Left renal cortex interstitium (tissue), 4 donors: Measurements from ENCODE around the gene COL26A1. TPM values are rescaled to one million over a fixed set of nuclear protein-coding genes. Genes with fewer than 3 reads are reported as not detected.
"Not testable (repeated sequence)": the region's sequence is repeated elsewhere in the genome, so short reads cannot be mapped to it uniquely, and the experiment has no call there.

Source experiments
- DNase-seq, 4 donors: peaks; one replicate each; pipeline ENCODE4 v3.0.0-alpha.2; 2013; ENCODE audit warnings: low read depth in 4 of 4, low spot score in 2 of 4, missing footprints in 1 of 4
- polyA plus RNA-seq, 4 donors: library from polyadenylated mRNA; unstranded; fragments of 120-200 nt; gene quantifications; one replicate each; pipeline ENCODE4 v1.2.1, GENCODE V29; 2013; ENCODE audit not compliant: insufficient read length in 4 of 4

COL26A1 gene
- polyA plus RNA-seq, 4 donors, result 23.1 to 36.3 (median 29.9) TPM

DNA sequence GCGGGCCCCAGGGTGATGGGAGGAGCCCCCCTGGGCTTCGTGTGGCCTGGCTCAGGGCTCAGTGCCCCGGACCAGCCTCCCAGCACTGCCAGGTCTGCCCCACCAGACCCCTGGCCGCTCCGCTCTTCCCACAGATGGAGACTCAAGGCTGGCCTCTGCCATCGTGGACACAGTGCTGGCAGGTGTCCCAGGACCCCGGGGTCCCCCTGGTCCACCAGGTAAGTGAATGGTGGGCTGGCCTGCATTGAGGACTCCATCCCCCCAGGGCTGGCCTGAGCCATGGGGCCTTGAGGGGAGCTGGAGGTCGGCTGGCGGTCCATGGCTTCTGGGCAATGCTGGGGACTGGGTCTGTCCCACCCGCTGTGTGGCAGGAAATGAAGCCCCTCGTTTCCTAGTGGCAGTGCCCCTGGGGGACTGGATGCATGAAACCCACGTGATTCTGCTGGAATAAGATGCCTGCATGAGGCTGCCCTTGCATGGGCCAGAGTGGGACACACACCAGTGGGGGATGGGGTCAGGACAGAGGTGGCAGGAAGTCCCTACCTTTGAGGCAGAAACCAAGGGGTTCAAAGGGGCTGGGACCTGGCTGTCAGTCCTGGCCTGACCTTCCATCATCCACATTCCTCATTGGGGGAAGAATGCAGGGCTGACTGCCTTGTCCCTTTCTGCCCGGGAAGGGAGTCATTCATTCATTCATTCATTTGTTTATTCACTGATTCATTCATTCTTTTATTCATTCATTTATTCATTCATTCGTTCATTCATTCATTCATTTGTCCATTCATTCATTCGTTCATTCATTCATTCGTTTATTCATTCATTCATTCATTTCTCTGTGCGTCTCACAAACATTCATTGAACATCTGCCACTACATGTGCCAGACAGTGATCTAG is 184.6 kb downstream of the COL26A1 start:
- no peak for DNase-seq

DNA sequence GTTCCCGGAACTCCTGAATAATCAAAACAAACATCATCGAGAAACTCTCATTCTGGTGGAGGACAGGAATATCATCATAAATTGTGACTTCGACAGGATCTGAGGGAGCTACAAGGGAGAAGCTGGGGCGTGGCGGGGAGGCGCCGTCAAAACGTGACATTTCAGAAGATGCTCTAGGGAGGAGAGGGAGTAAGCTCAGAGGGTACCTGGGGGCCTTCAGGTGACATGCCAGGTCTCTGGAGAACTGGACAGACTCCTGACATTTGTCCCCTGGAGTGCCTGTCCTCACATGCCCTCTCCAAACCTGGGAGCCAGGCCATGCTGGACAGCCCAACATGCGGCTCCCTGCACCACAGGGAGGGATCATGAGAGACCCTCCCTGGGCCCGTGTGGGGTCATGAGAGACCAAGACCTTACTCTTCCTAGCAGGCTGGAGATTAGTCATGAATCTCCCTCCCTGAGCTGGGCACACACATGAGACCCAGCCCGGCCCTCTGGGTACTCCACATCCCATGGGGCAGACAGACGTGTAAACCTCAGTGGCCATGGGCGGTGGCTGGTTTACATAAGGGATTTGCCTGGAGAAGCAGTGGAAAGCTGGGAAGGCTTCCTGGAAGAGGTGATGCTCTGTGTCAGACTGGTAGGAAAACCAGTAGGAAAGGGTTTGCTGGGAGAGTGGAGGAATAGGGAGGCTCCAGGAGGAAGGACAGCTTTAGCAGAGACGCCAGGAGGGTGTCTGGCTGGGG is 185.4 kb downstream of the COL26A1 start:
- no peak for DNase-seq

DNA sequence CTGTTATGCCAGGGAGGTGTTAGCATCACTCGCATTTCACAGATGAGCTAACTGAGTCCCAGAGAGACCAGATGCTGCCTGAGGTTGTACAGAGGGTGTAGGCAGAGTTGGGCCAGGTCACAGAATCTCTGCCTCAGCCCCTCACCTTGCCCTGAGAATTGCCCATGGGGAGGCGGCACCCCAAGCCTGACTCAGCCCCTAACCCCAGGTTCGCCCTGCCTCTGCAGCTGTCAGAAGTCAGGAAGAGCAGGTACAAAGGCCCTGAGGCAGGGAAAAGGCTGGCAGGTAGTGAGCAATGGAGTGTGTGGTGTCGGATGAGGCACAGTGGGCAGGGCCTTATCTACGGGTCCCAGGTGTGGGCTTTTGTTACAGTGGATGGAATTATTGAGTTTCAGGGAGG is 187.1 kb downstream of the COL26A1 start:
- DNase-seq, result no peak

DNA sequence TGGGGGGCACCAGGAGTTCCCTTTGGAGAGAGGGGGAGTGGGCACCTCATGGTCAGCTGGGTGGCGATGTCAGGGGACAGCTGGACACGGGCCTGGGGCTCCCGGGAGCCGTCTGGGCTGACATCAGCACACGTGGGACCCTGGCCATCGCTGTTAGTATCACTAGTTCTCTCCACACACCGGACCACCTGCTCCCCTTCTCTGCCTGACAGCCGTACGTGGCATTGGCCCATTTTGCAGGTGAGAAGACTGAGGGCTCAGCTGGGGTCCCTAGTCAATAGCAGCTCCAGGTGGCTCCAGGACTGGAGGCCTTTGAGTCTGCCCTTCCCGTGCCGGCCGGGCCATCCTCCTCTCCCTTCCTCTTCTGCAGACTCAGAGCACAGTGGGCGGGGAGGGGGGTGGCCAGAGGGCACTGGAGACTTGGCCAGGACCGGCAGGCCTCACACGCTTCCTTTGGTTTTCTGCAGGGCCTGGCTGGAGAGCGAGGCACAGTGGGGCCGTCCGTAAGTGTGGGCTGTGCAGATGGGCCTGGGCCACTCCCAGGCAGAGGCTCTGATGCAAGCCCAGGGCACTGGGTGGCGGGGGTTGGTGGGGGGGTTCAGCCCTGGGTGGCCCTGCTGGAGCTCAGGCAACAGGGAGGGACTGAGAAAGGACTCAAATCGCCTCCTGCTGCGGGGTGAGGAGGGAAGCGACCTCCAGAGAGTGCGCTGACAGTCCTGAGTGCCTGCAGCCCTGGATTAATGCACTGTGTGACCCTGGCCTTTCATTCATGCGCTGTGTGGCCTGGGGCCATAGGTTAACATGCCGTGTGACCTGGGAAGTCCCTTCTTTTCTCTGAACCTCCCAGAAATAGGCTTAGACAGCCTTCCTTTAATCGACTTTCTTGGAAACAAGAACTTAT is 188.2 kb downstream of the COL26A1 start:
- no peak for DNase-seq

DNA sequence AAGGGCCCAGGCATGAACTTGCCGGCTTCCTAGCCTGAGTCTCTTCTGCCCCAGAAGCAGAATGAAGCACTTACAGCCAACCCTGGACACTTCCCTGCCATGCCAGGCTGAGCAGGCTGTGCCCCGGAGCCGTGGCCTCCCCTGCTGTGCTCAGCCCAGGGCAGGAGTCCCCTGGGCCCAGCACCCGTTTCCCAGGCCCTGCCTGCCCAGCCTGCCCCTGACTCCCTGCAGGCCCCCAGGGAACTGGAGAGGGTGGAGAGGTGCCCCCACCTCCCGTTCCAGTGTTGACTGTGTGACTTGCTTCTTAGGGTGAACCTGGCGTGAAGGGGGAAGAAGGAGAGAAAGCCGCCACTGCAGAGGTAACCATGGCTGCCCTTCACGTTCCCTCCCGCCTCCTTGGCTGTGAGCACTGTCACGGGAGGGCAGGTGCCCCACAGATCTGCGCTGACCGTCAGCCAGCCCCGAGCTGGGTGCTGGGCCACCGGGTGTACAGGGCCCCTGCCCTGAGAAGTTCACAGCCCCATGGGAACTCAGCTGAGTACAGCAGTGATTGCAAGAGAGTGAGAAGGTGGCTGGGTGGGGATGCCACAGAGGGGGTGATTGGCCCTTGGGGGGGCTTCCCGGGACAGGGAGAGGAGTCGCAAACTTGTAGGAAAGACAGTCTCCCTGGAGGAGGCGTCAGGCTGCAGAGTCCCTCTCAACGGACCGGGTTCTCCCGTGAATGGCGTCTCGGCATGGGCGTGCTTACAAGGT is 190.5 kb downstream of the COL26A1 start:
- no peak for DNase-seq

DNA sequence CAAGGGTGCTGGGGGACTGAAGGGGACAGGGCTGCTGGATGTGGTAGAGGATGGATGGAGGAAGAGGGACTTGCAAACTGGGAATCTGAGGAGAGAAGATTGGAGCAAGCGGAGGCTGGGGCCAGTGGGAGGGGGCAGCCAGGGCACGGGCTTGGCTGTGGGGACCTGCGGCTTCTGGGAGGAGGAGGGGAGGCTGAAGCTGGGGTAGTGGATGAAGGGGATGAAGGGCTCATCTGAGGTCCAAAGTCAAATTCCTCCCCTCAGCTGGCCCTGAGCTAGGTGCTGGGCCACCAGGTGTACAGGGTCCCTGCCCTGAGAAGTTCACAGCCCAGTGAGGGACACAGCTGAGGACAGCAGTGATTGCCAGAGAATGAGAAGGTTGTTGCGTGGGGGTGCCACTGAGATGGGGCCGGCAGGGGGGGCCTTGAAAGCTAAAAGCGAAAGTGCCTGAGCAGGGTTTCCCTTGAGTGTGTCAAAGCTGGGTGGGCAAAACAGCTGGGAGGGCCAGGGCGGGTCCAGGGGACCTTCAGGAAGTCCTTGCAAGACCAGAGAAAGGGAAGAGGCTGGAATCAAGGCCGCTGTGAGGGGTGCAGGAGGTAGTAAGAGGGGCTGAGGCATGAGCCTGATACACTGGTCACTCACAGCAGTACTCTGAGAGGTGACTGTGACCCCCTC is 191.2 kb downstream of the COL26A1 start:
- no peak for DNase-seq

DNA sequence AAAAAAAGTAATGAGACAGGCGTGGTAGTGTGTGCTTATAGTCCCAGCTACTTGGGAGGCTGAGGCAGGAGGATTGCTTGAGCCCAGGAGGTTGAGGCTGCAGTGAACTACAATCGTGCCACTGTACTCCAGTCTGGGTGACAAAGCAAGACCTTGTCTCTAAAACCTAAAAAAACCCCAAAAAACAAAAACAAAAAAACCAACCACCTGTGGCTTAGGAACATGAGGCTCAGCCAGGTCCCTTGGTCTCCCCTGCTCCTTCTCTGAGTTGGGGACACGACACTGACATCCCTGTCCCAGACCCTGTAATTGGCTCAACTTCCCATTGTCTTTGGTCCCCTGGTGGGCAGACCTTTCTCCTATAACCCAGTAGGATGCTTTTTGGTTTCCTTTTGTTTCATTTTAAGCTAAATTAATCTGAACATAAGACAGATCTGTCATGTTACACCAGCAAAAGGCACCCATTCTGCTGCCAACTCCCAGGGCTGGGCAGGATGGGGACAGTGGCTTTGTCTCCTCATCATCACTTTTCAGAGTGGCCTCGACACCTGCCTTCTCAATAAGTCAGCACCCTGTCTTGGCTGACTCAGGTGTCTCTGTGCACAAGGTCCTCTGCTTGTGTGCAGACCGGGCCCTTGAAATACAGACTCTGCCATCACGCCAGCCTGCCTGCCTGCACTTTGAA is 192.1 kb downstream of the COL26A1 start:
- DNase-seq, result no peak

DNA sequence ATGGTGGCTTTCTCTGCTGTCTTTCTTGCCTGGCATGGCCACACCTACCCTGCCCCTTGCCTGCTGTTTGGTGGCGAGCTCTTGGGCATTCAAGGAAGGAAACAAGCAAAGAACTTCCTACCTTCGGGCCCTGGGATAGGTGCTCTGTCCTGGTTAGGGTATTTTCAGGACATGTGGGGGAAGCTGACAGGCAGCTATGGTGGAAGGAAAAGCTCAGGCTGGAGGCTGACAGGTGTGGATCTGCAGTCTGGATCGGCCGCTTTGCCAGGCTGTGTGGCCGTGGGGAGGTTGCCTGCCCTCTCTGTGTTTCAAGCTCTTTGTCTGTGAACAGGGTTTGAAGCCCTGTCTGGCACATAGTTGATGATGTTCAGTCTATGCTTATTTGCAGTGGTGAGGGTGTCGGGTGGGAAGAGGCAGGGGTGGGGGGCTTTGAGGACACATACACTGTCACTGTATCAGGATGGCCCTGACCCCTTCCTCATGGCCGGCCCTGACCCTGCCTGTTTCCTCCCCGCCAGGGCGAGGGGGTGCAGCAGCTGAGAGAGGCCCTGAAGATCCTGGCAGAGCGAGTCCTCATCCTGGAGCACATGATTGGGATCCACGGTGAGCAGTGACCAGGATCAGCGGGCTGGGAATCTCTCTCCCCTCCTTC is 192.7 kb downstream of the COL26A1 start:
- DNase-seq, result no peak

DNA sequence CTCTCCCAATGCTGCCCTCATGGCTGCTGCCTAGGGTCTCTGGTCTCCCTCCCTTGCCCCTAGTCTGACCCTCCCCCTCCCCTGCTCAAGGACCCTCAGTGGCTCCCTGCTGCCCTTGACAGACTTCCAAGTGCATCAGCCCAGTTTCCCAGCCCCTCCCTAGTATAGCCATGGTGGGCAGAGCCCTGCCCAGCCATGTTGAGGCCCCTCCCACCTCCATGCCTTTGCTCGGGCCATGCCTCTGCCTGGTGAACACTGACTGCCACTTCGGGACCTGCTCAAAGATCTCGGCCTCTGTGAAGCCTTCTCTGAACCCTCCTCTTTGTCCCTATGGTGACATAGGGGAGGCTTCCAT is 193.2 kb downstream of the COL26A1 start:
- DNase-seq, result no peak

DNA sequence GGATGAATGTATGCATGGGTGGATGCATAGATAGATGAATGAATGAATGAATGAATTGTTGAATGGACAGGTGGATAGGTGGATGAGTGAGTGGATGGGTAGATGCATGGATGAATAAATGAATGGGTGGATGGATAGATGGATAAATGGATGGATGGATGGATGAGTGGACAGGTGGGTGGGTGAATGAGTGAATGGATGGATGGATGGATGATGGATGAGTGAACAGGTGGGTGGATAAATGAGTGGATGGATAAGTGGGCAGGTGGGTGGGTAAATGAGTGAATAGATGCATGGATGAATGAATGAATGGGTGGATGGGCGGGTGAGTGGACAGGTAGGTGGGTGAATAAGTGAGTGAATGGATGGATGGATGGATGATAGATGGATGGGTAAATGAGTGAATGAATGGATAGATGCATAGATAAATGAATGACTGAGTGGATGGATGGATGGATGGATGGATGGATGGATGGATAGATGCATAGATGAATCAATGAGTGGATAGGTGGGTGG is 193.8 kb downstream of the COL26A1 start:
- no peak for DNase-seq

DNA sequence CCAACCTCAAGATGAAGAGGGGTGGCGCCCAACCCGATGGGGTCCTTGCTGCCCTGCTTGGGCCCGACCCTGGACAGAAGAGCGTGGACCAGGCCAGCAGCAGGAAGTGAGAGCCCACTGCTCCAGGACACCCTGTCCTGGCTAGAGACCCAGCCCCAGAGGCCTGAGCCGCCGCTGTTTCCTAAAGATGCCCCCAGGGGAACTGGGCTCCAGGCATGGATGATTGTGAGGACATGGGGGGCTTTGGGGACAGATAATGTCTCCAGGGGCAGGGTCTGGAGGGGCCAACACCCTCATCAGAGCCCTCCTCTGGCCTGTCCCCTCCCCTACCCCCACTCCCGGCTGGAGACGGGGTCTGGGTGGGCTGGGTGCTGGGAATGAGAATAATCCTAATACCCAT is 194.7 kb downstream of the COL26A1 start:
- no peak for DNase-seq

DNA sequence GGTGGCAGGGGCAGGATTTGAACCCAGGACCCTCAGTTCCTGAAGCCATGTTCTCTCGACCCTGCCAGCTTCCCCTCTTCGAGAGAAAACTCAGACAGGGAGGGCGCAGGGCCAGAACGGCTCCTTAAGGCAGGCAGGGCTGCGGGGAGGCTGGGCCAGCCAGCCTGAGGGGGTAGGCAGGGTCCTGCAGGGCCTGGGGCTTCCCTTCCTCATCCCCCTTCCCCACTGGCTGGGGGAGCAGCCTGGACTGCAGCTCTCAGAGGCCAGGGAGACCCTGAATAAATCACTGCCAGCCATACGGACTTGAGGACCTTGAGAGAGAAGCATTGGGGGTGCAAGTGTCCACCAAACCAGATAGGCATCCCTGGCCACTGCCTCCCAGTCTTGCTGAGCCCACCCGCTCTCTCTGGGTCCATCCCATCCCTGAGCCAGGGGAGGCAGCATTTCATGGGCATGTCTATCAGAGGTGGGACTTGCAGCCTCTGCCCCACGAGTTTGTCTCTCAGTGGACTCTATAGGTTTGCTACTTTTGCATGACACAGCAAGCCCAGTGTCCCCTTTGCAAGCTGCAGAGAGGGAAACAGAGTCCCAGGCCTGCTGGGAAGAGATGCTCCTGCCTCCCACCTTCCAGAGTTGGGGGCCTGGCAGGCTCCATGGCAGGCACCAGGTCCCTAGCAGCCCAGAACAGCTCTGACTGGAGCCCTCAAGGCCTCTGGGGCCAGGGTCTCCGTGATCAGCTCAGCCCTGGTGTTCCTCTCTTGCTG is 195.5 kb downstream of the COL26A1 start:
- no peak for DNase-seq

DNA sequence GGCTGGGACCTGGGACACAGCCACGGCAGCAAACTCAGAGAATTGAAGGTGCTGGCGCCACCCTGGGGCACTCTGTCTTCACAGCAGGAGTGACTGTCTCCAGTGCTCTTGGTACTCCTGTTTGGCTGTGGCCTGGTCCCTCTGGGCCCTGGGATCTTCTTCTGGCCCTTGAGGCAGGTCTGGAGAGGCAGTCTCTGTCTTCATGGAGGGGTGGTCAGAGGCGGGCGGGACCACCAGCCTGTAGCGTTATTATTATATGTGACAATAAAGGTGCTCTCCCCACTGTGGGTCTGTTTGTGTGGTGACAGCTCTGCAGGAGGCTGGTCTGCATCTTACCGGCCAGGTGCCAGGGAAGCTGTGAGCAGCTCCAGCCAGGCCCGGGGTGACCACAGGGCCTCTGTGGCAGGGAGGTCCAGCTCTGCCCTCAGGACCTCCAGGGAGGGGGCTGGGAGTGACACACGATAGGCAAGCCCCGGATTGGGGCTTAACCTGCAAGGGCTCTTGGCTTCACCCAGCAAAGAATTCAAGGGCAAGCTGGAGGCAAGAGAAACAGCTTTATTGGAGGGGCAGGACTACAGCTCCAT is 196.2 kb downstream of the COL26A1 start:
- no peak for DNase-seq

DNA sequence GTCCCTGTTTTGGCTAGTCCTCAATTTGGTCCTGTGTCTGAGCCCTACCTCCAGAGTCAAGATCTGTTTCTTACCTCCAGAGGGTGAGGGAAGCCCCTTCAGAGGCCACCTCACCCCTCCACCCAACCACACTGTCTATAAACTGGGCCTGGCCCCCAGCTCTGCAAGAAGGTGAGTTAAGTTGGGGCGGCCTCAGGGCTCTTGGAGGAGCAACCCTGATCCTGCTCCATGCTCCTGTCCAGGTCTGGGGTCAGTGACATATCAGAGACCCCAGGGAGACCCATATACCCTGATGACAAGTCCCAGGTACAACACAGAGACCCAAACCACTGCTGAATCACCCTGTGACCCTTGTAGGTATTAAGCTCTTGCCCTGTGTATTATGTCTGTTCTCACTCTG is 196.9 kb downstream of the COL26A1 start:
- no peak for DNase-seq

DNA sequence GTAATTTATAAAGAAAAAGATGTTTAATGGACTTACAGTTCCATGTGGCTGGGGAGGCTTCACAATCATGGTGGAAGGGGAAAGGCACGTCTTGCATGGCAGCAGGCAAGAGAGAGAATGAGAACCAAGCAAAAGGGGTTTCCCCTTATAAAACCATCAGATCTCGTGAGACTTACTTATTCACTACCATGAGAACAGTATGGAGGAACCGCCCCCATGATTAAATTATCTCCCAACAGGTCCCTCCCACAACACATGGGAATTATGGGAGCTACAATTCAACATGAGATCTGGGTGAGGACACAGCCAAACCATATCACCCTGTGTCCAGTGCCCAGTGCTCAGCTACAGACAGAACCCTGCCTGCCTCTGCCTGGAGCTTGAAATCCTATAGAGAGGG is 197.3 kb downstream of the COL26A1 start:
- DNase-seq, result not testable (repeated sequence)

DNA sequence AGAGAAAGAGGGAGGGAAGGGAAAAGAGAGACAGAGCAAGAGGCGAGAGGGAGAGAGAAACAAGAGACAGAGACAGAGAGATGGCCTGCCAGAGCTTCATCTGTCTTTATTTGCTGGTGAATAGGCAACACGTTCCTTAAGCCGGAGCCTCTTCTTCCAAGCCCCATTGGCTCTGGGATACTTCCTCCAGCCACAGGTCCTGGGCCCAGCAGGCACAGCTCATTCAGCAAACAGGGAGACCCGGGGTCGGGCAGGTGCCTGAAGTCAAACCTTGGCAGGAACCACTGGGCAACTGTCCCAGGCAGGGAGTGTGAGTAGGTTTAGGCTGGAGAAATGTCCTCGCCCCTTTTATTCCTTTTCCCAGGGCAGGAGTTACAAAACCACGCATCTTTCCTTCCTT is 198.2 kb downstream of the COL26A1 start:
- no peak for DNase-seq

DNA sequence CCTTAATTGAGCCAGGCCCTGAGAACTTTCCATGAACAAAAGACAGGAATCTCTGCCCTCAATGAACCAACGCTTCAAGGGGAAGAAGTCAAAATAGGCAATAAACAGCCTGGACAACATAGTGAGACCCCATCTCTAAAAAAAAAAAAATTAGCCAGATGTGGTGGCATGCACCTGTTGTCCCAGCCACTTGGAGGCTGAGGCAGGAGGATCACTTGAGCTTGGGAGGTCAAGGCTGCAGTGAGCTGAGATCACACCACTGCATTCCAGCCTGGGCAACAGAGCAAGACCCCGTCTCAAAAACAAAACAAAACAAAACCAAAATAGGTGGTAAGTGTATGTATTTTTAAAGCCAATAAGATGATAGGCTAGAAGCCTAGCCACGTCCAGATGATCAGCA is 198.6 kb downstream of the COL26A1 start:
- not testable (repeated sequence) for DNase-seq
